Subcutaneous preadipocyte (primary cell): Measurements from ENCODE around the gene NCOR1. TPM values are rescaled to one million over a fixed set of nuclear protein-coding genes. Genes with fewer than 3 reads are reported as not detected.

Experiments
- small RNA-seq: library from RNA; depleted of rRNA; stranded (forward); fragments of <200 nt; gene quantifications from one replicate; pipeline ENCODE3, GENCODE V24; 2012
- total RNA-seq: library from RNA; depleted of rRNA; stranded (reverse); fragments of >200 nt; gene quantifications from 2 replicates; pipeline ENCODE4 v1.2.3, GENCODE V29; 2012

Gene NCOR1
- total RNA-seq = 45.2 and 81.3 TPM in 2 replicates

DNA sequence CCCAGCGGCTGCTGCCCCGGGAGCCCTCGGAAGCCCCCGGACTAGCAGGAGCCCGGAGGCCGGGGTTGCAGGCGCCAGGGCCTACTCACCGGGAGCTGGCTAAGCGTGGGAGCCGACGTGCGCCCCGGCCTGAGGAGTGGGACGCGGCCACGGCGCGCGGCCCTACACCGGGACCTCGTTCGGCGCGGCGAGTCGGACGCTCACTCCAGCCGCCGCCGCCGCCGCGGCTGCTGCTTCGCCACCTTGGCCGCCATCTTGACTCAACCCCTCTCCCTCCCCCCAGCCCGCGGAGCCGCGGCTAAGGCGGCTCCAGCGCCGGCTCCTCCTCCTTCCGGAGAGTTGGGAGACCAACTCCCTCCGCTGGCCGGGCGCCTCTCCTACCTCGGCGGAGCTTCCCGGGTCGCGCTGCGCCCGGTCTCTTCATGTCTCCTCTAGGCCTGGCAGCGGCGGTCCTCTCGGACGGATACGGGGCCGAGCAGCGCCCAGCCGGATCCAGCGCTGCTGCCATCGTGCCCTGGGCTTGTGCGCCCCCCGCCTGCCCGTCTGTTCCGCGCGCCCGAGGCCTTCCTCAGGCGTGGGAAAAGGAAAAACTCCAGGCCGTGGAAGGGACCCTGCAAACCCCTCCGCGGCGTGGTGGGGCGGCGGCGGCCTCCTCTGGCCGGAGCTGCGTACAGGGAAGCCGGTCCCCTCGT is at the start of gene NCOR1:
Gene NCOR1, minus strand, starts transcription at position 262 of the 692 bp plus-strand sequence. CDS start 20,965 bp downstream, outside the sequence.

GRCh38 chr17:16217002-16217635 is 1.8 kb upstream of the NCOR1 start, which contains the start of gene PIGL:
Gene PIGL (plus strand): TSS chr17:16217210. CDS start chr17:16217227, 17 bp downstream.

DNA sequence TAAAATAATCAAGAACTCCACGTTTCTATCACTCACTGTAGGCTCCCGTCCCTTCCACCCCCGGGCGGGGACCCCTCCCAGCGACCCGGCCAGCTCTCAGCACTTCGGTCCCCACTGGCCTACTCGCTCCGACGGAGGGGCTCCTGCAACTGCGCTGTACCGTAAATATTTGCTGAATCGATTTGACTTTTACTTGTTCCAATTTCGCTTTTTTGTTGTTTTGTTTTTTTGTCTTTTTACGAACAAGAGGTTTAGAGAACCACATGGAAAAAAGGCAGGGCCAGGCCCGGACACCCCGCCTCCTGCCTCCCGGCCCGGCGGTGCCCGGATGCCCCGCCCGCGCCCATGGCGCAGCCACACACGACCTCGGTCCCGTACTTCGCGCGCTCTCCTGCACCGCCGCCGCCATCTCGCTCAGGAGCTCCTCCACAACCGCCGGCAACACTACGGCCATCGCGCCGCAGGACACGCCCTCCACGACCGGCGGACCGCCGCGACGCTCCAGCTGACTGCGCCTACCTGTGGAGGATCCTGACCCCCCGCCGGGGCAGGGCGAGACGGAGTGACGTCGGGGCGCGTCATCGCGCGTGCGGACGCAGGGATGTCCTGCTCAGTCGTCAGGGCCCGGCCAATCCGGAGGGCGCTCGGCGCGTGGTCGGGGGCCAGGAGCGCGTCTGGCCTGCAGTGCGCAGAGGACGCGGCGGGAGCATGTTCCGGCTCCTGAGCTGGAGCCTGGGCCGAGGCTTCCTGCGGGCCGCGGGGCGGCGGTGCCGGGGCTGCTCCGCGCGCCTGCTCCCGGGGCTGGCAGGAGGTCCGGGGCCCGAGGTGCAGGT is 216.0 kb downstream of the NCOR1 start, which contains the start of the genes TTC19 and ZSWIM7:
Gene TTC19, plus strand, starts transcription at position 684 of the 833 bp plus-strand sequence. Its CDS starts 25 bp downstream, at position 709.
Gene ZSWIM7, minus strand, starts transcription at position 564 of the 833 bp plus-strand sequence. Its CDS starts 110 bp downstream, at position 454.

Small RNA genes within 50 kb of the gene (small RNA-seq; reads per million reads assigned to genes)
- gene RNU6-314P (not detected), gene RNU6-862P (not detected)

Other genes starting within 250 kb of the NCOR1 start
- 9.0 and 10.3 TPM in 2 replicates for gene ZSWIM7, start 215.8 kb downstream of the NCOR1 start, total RNA-seq
- 29.0 and 41.2 TPM in 2 replicates for gene TTC19, start 215.7 kb downstream of the NCOR1 start, total RNA-seq
- 22.3 and 22.4 TPM in 2 replicates for gene PIGL, start 1.7 kb upstream of the NCOR1 start, total RNA-seq
- gene CENPV, start 137.9 kb upstream of the NCOR1 start, total RNA-seq = 10.3 and 28.9 TPM in 2 replicates
- 1,197 and 1,644 TPM in 2 replicates for gene UBB, start 165.6 kb upstream of the NCOR1 start, total RNA-seq
- gene TRPV2, start 200.0 kb upstream of the NCOR1 start, total RNA-seq = 76.2 and 95.5 TPM in 2 replicates